ENCODE data around the gene AHDC1. TPM values are rescaled to one million over a fixed set of nuclear protein-coding genes. Genes with fewer than 3 reads are reported as not detected.

AHDC1 gene
- total RNA-seq, 1 donor from 2014 or later: 15.4 TPM

DNA sequence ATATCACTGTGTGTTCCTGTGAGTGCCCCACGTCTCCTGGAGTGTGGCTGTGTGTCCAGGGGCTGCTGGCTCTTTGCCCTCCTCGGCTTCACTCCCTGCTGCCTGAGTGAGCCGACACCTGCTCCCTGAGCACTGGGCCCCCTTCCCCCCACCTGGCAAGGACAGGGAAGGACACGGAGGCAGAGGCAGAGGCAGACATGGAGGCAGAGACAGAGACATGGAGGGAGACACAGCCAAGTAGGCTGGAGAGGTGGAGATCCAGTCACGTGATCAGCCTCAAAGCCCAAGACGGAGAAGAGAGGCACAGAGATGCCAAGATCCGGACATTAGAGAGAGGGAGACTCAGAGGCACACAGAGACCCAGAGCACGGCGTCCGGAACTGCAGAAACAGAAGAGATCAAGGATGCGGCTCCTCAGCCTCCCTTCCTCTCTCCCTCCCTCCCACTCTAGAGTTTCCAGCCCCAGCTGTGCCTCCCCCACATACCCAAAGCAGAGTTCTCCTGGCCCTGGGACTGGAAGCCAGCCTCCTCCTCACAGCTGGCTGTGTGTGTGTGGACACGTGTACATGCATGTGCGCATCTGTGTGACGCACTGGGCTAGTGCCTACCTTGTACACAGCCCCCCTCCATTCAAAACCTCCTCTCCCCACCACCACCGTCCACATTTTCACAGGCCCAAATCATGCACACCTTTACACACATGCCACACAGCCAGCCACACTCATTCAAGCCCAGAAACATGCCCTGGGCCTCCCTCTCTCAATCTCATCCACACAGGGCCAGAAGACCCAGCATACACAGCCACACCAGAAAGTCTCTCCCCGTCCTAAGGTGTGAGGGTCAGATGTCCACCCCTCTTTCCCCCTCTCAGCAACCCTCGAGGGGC lies 74.9 kb downstream of the AHDC1 start:
- no peak for DNase-seq (ENCODE audit: low read depth)

DNA sequence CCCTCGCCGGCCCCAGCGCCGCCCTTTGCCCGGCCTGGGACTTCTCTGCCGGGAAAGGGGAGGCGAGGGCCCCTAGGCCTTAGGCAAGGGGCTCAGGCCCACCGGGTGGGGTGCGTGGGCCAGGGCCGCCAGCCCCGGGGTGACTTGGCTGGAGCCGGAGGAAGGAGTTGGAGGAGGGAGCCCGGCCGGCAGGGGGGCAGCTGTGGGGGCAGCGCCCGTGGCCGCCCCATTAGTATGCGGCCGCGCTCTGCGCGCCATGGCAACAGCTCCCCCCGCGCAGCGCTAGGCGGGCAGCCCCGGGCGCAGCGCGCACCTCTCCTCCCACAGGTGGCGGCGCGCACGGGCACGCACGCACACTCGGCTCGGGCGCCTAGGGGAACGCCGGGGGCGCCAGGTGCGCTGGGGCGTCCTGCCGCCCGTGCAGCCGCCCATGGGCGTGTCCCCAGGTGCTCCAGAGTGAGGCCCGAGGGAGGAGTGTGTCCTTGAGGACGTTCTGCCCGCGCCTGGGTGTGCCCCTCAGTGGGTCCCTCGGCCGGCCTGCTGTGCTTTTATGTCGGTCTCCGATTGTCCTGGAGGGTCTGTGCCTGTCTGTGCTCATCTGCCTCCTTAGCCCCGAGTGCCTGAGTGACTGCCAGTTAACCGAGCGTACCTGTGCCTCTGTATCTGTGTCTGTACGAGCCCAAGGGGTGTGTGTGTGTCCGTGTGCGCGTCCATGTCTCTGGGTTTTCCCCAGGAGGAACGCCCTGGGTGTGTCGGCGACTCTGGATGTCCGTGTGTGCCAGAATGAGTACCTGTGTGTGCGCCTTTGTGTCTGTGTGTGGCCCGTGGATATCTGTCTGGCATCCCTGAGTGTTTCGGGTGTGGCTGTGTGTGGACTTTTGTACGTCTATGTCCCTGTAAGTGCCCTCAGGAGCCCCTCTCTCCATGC lies 75.8 kb downstream of the AHDC1 start:
- no peak for DNase-seq (ENCODE audit: low read depth)

DNA sequence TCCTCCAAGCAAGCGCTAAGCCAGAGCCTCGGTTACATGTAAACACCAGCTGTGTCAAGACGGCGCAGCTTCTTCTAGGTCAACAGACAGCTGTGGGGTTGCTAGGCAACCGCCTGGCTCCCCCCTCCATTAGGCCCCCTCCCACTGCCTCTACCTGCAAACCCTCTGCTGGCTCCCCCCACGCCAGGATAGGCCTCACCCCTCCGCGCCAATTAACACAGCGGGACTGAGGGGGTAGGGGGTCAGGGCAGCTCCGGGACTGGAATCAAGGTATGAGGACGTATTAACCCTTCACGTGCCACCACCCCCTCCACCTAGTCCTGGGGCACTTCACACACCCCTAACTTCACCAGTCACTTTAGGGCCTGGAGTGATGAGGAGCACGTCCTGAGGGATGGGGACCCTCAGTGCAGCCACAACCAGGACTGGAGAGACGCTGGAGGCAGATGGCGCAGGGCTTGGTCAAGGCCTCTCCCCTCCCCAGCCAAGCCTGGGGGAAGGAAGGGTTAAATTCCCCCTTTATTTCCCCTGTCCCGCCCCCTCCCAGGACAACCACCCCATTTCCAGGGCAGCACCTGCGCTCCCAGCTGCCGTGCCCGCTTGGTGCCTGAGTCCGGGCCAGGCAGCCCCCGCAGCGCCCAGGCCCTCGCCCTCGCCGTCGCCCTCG lies 76.6 kb downstream of the AHDC1 start:
- no peak for DNase-seq (ENCODE audit: low read depth)

DNA sequence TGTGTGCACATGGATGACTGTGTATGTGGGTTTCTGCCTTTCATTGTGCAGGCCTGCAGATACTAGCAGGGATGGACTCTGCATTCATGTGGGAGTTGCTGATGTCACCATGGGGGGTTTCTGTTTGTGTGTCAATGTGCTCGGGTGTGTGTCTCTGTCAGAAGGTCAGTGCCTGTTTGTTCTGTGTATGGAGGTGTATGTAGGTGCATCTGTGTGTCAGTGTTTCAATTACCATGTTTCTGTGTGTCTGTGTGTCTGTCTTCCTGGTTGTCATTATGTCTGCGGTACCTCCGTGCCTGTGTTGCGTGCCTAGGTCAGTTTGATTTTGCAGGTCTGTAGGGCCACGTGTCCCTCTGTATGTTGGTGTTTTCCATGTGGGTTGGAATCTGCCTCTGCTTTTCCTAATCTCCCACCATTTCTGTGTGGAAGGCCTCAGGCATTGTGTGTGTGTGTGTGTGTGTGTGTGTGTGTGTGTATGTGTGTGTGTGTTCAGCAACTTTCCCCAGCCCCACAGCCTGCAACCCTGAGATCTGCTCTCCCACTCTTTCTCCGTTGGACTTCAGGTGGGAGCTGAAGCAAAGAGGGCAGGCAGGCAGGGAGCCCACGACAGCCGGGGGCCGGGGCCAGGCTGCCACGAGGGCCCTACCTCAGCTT lies 77.2 kb downstream of the AHDC1 start:
- DNase-seq (ENCODE audit: low read depth): no peak

DNA sequence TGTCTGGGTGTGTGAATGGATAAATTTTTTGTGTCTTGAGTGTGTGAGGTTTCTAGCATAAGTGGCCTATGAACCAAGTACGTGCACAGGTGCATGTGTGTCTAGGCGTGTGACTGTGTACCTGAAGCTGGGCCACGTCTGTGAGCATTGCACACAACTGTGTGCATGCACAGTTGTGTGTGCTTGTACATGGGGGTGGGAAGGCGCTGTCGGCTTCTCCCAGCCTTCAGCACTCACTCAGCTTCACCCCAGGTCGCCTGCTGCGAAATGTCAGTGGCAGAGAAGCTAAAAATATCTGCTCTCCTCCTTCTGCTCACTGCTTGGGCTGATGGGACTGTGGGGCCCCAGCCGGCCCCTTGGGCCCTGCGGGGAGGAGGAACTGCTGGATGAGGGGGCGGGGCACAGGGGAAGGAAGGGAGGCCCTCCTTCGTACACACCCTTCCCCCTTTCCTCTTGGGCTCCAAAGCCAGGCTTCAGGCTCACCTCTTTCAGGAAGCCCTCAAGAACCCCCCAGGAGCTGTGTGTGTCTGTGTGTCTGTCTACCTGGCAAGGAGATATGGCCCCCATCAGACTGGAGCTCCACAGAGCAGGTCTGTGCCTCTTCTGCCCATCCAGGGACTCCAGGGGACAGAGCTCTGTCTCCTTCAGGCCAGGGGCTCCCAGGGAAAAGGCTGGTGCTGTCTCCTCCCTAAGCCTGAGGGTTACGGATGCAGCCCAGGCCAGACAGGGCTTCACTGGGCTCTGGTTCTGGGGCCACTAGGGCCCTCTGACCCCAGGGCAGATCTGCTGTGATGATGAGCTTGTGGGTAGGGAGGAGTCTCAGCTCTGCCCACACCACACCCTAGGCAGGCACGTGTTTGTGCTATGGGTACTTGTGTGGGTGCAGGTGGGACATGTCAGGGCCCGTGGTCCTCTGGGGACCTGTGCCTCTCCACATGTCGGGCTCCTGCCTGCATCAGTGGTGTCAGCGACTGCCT lies 78.4 kb downstream of the AHDC1 start:
- DNase-seq (ENCODE audit: low read depth): no peak

DNA sequence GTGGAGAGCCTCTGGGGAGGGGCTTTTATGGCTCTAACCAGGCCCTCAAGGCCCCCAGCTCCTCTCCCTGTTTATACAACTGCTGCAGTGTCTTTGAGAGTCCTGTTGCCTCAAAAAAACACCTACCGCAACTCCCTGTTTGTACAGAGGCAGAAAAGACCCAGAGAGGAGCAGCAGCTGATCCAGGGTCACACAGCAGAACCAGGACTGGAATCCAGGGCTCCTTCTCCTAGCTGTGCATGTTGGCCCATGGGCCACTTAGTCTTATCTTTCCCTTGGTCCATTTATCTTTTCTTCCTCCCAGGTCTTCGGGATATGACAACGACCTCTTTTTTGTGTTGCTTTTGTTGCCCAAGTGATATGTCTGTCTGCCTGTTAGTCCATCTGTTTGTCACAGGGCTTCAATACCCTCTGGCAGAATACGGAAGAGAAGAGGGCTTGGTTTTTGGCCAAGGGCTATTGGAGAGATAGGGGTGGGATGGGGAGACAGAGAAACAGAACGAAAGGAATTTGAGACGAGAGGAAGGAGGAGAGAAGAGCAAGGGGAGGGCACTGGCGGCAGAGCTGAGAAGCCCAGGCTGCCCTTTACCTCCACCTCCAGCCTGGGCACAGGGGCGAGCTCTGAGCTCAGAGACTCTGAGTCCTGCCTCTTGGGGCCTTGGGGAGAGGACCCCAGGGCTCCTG lies 80.5 kb downstream of the AHDC1 start:
- DNase-seq (ENCODE audit: low read depth): no peak

DNA sequence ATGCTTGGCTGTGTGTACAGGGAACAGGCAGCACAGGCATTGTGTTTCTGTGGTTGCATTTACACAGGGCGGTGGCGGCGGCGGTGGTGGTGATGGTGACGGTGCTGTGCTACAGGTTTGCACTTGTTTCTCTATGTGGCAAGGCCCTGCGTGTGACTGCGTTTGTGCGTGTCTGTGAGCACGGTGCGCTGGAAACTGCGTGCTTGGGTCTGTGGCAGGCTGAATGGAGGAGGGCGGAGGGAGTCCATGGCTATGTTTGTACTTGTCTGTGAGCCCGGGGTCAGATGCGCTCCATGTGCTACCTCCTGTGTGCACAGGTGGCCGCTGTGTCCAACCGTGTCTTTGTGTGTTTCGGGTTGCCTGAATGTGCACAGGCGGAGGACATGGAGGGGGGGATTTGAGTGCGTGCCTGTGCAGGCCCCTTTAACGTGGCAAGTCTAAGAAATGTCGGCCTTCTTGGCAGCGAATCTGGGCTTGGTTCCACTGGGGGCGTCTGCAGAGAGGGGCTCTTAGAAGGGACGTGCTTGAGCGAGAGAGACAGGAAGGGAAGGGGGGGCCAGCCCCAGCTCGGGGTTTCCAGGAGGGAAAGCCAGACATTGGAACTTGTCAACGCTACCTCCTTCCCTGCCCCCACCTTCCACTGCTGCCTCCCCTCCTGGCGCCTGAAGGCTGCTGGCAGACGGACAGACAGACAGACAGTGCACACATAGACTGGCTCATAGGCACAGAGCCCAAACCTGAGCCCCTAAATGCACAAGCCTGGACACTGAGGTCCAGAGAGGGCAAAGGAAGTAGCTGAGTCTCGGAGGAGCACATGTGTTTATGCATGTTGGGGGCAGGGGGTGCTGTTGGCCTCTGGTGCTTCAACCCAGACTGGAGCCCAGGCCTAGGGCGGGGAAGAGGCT lies 81.3 kb downstream of the AHDC1 start:
- no peak for DNase-seq (ENCODE audit: low read depth)

DNA sequence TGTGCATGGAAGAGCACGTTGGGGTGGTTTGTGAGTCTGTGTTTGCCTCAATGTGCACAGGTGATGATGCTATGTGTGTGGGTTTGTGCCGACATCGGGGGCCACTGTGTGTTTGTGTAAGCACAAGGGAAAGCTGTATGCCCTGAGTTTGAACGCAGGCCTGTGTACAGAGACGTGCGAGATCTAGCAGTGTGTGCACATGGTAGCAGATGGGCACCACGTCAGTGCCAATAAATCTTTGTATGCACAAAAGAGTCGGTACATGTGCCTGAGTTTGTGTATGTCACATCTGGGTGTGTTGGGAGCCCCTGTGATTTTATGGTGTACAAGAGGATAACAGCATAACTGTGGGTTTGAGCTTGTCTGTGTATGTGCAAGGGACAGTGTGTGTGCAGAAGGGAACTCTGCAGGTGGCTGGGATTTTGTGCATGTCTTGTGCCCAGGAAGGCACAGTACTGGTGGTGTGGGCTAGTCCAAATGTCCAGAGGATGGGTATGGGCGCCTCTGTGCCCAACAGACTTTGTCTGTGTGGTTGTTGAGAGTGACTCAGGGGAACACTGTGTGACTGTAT lies 82.0 kb downstream of the AHDC1 start:
- DNase-seq (ENCODE audit: low read depth): no peak

DNA sequence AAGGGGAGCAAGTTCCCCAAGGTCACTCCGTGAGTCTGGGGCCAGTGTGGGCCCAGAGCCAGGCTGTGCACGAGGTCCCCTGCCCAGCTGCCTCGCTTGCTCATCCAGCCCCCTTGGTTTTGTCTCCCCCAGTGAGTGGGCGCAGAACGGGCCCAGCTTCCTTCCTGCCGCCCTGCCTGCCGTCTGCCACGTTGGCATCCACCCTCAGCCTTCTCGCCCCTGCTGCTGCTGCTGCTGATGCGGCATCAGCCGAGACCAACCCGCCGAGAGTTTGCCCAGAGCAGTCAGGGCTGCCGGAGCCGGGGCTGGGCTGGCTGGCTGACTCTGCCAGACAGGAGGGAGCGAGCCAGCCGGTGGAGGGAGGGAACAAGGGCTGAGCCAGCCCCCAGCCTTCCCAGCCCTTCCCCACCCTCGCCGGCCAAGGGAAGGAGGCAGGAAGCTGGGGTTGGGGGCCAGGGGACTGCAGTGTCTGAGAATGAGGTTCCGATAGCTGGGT lies 82.6 kb downstream of the AHDC1 start:
- DNase-seq (ENCODE audit: low read depth): no peak

DNA sequence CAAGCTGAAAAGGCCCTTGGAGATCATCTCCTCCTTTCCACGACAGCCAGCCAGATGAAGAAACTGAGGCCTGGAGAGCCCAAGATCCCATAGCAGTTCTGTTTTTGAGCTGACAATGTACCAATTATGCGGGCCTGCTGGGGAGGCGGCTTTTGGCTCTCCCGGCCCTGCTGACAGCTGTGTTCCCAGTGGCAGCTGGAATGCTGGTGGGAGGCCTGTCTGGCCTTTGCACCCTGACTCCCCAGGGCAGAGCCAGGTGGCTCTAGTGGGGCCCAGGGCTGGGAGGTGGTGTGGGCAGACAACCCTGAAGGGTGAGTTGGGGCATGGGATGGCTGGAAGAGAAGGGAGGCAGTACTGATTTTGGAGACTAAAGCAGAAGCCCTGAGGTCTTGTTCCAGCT lies 83.3 kb downstream of the AHDC1 start:
- no peak for DNase-seq (ENCODE audit: low read depth)

DNA sequence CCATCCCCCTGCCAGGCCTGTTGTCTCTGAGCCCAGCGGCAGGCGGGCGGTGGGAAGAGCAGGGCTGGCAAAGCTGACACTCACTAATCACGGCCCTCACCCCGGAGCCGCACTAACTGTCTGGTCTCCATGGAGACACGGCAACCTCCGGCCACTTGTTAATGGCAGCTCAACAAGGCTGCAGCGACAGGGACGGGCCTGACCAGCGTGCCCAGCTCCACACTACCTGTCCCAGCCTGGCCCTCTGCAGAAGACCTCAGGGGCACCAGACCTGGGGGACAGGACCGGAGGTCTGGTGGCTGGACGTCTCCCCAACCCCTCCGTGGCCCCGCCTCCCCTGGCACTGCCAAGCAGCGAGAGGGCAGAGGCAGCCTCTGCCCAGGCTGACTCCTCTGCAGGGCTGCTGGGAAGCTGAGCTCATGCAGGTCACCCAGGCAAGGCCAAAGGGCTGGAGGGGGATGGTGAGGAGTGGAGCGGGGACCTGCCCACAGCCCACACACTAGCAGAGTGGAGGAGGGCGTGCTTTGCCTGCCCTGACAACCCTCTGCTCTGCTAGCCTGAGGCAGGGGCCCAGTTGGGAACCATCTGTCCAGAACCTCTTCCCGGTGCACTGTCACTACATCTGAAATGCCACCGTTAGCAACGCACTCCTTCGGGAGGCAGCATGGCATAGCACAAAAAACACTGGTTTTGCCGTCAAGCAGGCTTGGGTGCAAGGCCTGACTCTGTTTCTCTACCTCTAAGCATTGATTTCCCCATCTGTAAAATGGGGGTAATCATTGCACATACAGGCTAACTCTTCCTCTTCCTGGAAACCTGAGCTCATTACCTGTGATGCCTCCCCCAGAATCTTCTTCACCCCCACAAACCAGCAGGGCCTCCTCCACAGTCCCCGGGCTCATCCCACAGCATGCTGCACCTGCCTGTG lies 84.3 kb downstream of the AHDC1 start:
- DNase-seq (ENCODE audit: low read depth): peak; percentile 67

DNA sequence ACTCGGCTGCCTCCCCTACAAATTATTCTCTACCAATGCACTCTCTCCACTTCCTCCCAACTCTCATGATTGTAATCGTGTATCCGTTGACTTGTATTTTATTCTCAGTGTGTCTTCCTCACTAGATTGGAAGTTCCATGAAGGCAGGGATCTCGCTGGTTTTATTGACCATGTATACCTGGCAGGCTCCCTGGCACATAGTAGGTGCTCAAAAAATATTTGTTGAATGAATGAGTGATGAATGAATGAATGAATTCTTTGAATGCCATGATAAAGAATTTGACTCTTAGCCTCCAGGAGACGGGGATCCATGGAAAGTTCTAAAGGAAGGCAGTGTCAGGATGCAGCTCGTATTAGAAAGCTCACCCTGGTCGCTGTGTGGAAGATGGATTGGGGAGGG lies 85.1 kb downstream of the AHDC1 start:
- no peak for DNase-seq (ENCODE audit: low read depth)

DNA sequence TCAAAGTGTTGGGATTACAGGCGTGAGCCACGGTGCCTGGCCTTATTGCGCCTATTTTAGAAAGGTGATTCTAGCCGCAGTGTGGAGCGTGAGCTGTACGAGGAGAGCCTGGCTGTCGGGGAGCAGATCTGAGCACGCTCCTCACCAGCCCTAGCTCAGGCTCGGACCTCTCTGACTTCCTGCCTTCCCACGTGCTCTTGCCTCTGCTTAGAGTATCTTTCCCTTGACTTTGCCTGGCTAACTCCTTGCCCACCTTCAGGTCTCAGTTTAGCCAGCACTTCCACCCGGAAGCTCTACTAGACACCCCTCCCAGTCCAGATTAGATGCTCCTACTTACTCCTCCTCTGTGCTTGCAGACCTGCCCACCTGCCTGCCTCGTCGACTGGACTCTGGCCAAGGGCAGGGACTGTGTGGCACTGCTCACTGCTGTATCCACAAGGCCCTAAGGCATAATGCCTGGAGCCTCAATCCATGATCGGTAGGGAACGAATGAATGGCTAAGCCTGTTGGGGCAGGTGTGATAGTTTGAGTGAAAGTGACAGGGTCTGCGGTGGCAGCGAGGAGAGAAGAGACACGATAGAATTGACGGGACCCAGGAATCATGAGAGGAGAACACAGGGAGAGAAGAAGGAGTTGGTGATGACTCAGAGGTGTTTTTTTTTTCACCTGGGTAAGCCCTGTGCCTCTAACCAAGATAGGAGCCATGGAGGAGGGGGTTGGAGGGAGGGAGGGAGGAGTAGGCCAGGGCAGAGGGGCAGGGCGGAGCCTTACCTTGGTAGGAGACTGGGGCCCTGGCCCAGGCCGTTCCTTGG lies 85.8 kb downstream of the AHDC1 start:
- DNase-seq (ENCODE audit: low read depth): peak; percentile 55

DNA sequence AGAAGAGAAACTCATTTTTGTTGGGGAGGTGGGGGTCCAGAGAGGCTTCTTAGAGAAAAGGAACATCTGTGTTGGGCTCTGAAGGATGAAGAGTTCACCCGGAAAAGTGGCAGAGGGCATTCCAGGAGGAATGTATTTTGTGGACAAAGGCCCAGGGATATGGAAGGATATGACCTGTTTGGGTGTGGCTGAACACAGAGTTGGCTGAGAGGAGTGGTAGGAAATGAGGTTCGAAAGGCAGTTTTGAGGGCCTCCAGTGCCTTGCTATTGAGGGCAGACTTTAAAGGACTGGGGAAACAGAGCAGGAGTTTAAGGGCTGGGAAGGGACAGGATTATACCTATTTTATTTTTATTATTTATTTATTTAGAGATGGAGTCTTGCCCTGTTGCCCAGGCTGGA lies 86.6 kb downstream of the AHDC1 start:
- no peak for DNase-seq (ENCODE audit: low read depth)

DNA sequence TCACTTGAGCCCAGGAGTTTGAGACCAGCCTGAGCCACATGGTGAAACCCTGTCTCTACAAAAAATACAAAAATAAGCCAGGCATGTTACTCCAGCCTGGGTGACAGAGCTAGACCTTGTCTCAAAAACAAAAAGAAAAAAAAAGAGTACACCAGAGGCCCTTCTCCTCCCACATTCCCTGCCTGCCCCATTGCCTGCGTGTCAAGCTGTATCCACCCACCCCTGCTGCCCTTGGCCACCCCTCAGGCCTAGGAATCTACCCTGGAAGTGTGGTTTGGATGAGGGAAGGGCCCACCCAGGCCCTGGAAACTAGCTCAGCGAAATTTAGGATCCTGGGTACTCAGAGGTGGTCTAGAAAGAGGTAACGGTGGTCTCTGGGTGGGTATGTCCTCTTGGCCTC lies 88.3 kb downstream of the AHDC1 start:
- no peak for DNase-seq (ENCODE audit: low read depth)

DNA sequence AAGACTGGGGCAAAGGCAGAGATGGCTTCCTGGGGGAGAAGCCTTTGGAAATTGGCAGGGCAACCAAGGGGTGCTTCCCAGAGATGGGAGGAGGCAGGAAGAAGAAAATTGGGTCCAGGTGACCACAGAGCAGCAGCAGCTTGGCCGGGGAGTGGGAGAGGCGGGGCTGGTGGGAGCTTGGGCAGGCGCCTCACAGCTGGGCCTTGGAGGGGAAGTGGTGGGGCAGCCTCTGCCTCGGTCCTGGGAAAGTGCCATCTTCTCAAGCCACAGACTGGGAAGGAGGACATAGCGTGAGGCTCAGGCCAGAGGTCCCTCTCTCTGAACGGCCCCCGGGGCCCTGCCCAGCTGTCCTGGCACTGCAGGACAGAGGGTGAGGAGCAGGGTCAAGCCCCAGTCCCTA lies 90.0 kb downstream of the AHDC1 start:
- DNase-seq (ENCODE audit: low read depth): no peak

Data from renal cortical epithelial cell (primary cell).